ENCODE results near the gene DLST. TPM values are rescaled to one million over a fixed set of nuclear protein-coding genes. Genes with fewer than 3 reads are reported as not detected.

The DLST gene
- total RNA-seq, 1 experiment from 2014 or later: 112 TPM

GRCh38 chr14:74945261-74945851 is 63.6 kb downstream of the DLST start (continued):
- no peak for TF ChIP-seq FOXP4 (CRISPR knock-in tag; IDR thresholded peaks at IDR 0.05)
- TF ChIP-seq HMGA2 (CRISPR knock-in tag; IDR thresholded peaks at IDR 0.05): no peak
- TF ChIP-seq ATF2 (CRISPR knock-in tag; IDR thresholded peaks at IDR 0.05; ENCODE audit: borderline replicate concordance, low read depth): no peak
- TF ChIP-seq FOXJ3 (CRISPR knock-in tag; IDR thresholded peaks at IDR 0.05; ENCODE audit: borderline replicate concordance): no peak
- no peak for TF ChIP-seq IRF2 (CRISPR knock-in tag; IDR thresholded peaks at IDR 0.05; ENCODE audit: borderline replicate concordance, low read depth)
- TF ChIP-seq ELF4 (CRISPR knock-in tag; IDR thresholded peaks at IDR 0.05; ENCODE audit: low read depth): no peak
- peak; percentile 36; the same call in 1 of the 2 replicates for TF ChIP-seq USF2 (CRISPR knock-in tag; IDR thresholded peaks at IDR 0.05)

GRCh38 chr14:74945852-74946658 is 64.3 kb downstream of the DLST start:
- Mint-ChIP-seq H3K27ac (0 out of 2 replicates have a peak overlapping the region, but pooled peaks have one; percentile 34), H3K9me3 (no peaks in the 10 kb centered on the region), H3K36me3 (no peaks in the 10 kb centered on the region), H3K4me3 (no peak overlapping the region), H3K4me1 (peaks cover 3% of the 10 kb centered on the region), H3K27me3 (ENCODE audit: low read depth) (no peaks in the 10 kb centered on the region)
- DNase-seq (ENCODE audit: low spot score) (peak; percentile 92), ATAC-seq (peak; percentile 84)
- no peak for TF ChIP-seq MLX (CRISPR knock-in tag; IDR thresholded peaks at IDR 0.05)
- TF ChIP-seq ZBTB21 (CRISPR knock-in tag; IDR thresholded peaks at IDR 0.05; ENCODE audit: borderline replicate concordance): peak; percentile 18; the same call in 1 of the 2 replicates
- 0 out of 2 replicates have a peak, but pooled peaks have one; percentile 37 for TF ChIP-seq ETV6 (CRISPR knock-in tag; IDR thresholded peaks at IDR 0.05)
- 0 out of 2 replicates have a peak, but pooled peaks have one; percentile 41 for TF ChIP-seq HMGXB4 (CRISPR knock-in tag; IDR thresholded peaks at IDR 0.05)
- no peak for TF ChIP-seq OVOL2 (CRISPR knock-in tag; IDR thresholded peaks at IDR 0.05; ENCODE audit: borderline replicate concordance)
- TF ChIP-seq GABPB1 (CRISPR knock-in tag; IDR thresholded peaks at IDR 0.05): peak; percentile 75; the same call in 1 of the 2 replicates
- no peak for TF ChIP-seq ZSCAN18 (CRISPR knock-in tag; IDR thresholded peaks at IDR 0.05)
- peak; percentile 84 for TF ChIP-seq CTCF (IDR thresholded peaks at IDR 0.05)
- TF ChIP-seq ATF2 (CRISPR knock-in tag; IDR thresholded peaks at IDR 0.05; ENCODE audit: borderline replicate concordance, low read depth): no peak
- TF ChIP-seq AR (CRISPR knock-in tag; IDR thresholded peaks at IDR 0.05): no peak
- 0 out of 2 replicates have a peak, but pooled peaks have one; percentile 7 for TF ChIP-seq ZNF121 (CRISPR knock-in tag; IDR thresholded peaks at IDR 0.05)
- ChIA-PET POLR2A (interaction anchor here (0.6 to 1.0 kb wide), 2 partner anchors 9 to 103 kb away, joined by 3 read pairs; partner anchors contain the start of gene PGF), CTCF (interaction anchor here (0.5 to 4.5 kb wide), 34 partner anchors 9 to 373 kb away, joined by 3 to 60 read pairs (median 6); partner anchors contain the start of genes ACYP1, EIF2B2, PGF and RPS6KL1)
